Measurements from ENCODE around the gene PARM1.

Gene PARM1

DNA sequence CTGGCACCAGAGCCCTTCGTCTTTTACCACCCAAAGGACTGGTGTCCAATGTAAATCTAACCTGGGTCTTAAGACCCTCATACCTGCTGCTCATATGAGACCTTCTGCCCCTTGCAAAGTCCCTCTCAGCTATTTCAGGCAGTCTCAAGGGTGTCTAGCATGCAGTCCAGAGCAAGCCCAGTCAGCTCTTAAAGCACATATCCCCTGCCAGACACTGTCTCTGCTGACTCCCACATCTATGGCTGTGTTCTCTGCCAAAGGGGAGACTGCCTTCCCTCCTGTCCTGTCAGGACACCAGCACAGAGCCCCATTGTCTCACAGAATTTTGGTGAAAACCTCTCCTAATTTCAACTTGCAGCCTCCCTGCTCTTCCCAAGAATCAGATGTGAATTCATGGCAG is 118.5 kb downstream of the PARM1 start:
- TF ChIP-seq, protein P1, sequence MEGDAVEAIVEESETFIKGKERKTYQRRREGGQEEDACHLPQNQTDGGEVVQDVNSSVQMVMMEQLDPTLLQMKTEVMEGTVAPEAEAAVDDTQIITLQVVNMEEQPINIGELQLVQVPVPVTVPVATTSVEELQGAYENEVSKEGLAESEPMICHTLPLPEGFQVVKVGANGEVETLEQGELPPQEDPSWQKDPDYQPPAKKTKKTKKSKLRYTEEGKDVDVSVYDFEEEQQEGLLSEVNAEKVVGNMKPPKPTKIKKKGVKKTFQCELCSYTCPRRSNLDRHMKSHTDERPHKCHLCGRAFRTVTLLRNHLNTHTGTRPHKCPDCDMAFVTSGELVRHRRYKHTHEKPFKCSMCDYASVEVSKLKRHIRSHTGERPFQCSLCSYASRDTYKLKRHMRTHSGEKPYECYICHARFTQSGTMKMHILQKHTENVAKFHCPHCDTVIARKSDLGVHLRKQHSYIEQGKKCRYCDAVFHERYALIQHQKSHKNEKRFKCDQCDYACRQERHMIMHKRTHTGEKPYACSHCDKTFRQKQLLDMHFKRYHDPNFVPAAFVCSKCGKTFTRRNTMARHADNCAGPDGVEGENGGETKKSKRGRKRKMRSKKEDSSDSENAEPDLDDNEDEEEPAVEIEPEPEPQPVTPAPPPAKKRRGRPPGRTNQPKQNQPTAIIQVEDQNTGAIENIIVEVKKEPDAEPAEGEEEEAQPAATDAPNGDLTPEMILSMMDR (IDR thresholded peaks at IDR 0.05; ENCODE audit: extremely low read depth, insufficient read depth, missing control alignments), result no peak
- in situ Hi-C loops (cut with MboI; ENCODE audit: low pct_unique_long_range_greater_than_20kb, low sequenced_read_pairs, unreplicated experiment), result no loop called here
- no peak for DNase-seq (ENCODE audit: low spot score)

DNA sequence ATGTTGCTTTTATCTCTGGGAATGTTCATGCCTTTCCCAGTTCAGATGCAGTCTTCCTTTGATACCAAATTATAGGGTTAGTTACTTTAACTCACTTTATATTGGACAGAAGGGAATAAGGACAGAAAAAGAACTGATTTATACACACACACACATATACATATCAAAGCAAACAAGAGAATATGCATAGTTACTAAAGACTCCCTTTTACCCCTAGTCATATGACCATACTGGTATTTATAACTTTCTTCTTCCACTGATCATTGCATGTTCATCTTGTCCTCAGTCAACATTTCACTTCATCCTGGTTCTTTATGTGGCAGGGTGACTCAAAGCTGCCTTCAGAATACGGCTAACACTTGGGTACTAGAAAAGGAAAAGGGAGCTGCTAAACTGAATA is 120.4 kb downstream of the PARM1 start:
- no peak for DNase-seq (ENCODE audit: low spot score)
- TF ChIP-seq, protein P1 (IDR thresholded peaks at IDR 0.05; ENCODE audit: extremely low read depth, insufficient read depth, missing control alignments), result no peak
- in situ Hi-C loops (cut with MboI; ENCODE audit: low pct_unique_long_range_greater_than_20kb, low sequenced_read_pairs, unreplicated experiment), result no loop called here

DNA sequence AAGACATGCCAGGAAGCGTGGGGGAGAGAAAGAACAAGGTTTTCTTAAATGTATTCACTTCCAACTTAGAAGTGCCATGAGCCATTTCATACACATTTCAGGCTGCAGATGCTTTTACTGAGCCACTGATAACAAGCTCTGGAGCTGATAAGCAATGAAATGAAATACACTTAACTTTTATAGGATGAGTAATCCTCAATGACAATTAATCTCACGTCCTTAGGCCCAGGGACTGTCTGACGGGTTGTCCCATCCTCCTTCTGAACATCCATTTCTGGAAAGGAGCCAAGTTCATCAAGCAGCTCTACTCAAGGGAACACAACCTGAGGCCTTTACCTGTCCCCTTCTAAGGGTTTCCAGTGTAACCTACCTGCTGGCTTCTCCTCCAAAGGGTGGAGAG is 121.2 kb downstream of the PARM1 start:
- DNase-seq (ENCODE audit: low spot score), result no peak
- TF ChIP-seq, protein P1 (IDR thresholded peaks at IDR 0.05; ENCODE audit: extremely low read depth, insufficient read depth, missing control alignments), result no peak
- in situ Hi-C loops (cut with MboI; ENCODE audit: low pct_unique_long_range_greater_than_20kb, low sequenced_read_pairs, unreplicated experiment), result no loop called here

DNA sequence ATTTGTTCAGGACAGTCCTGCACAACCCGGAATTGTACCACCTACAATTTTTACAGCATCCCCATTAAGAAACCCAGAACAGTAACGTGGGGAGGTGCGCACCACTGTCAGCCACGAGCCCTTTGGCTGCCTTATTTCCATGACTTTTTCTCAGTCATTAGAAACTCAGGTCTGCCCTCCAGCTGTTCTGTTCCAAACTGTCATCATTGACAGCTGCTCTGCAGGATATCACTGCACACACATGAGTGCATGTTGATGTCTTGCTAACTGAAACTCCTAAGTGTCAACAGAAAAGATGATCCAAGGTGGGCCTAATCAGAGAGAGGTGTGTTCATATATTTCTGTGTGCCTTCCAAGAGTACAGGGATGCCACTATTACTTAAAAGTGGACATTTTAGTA is 123.4 kb downstream of the PARM1 start:
- no peak for DNase-seq (ENCODE audit: low spot score)
- TF ChIP-seq, protein P1 (IDR thresholded peaks at IDR 0.05; ENCODE audit: extremely low read depth, insufficient read depth, missing control alignments), result no peak
- in situ Hi-C loops (cut with MboI; ENCODE audit: low pct_unique_long_range_greater_than_20kb, low sequenced_read_pairs, unreplicated experiment), result no loop called here

DNA sequence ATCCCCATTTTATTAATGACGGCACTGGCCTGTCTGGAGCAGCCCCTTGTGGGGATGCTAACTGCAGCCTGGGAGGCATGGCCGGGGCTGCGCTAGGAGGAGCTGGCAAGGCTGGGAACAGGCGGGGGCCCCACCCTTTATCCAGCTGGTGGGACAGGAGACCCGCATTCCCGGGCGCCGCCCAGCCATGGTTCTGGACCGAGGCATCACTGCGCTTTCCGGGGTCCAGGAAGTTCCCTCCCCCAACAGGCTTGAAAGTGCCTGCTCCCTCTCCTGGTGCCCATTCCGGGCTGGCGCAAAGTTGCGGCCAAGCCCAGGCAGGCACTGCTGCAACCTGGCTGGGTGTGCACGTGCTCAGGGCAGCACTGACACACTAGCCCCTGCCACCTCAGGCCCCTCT is 124.5 kb downstream of the PARM1 start:
- in situ Hi-C loops (cut with MboI; ENCODE audit: low pct_unique_long_range_greater_than_20kb, low sequenced_read_pairs, unreplicated experiment), result no loop called here
- TF ChIP-seq, protein P1 (IDR thresholded peaks at IDR 0.05; ENCODE audit: extremely low read depth, insufficient read depth, missing control alignments), result no peak
- no peak for DNase-seq (ENCODE audit: low spot score)

DNA sequence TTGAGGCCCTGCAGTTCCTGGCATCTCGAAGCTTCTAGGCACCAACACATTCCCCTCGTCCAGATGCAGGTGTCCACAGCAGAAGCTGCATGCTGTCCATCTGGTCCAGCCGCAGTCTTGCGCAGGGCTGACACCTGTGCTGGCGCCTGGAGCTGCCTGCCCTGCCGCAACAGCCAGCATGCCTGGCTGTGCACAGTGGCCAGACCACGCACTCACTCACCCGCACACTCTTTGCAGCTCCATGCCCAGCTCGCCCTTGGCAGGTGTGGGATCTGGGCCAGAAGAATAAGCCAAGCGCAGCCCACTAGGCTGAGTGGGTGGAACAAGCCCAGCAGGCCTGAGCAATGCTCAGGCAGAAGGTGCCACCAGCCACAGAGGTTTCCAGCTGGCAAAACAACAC is 125.6 kb downstream of the PARM1 start:
- in situ Hi-C loops (cut with MboI; ENCODE audit: low pct_unique_long_range_greater_than_20kb, low sequenced_read_pairs, unreplicated experiment), result no loop called here
- no peak for DNase-seq (ENCODE audit: low spot score)
- TF ChIP-seq, protein P1 (IDR thresholded peaks at IDR 0.05; ENCODE audit: extremely low read depth, insufficient read depth, missing control alignments), result no peak

DNA sequence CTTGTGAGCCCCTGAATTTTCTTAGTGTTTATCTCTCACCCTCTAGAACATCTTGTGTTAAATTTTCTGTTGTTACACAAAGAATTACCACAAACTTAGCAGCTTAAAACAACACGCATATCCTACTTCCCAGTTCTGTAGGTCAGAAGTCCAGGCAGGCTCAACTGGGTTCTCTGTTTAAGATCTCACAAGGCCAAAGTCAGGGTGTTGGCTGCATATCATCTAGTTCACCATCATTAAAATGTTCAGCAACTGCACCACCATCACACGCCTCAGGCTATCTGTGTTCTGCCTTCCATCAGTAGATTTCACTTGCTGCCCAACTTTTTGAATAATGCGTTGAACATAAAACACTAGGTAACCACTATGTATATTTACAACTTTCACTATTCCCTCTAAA is 130.5 kb downstream of the PARM1 start:
- in situ Hi-C loops (cut with MboI; ENCODE audit: low pct_unique_long_range_greater_than_20kb, low sequenced_read_pairs, unreplicated experiment), result no loop called here
- TF ChIP-seq, protein P1 (IDR thresholded peaks at IDR 0.05; ENCODE audit: extremely low read depth, insufficient read depth, missing control alignments), result no peak

More for the DNA sequence above, 130.5 kb downstream of the PARM1 start:
- DNase-seq (ENCODE audit: low spot score), result no peak
